Mesenchymal stem cell (in vitro differentiated cells and primary cell): Measurements from ENCODE around the gene ROBO1. TPM values are rescaled to one million over a fixed set of nuclear protein-coding genes. Genes with fewer than 3 reads are reported as not detected.

Experiments used
- DNase-seq: peaks from one replicate; pipeline ENCODE4 v3.0.0-alpha.2; 2013
- H2AFZ ChIP-seq: one replicate; pipeline ENCODE4 v1.6.1; 2013; ENCODE audit warnings: low read depth, mild to moderate bottlenecking, control low read depth, inconsistent platforms, low read length, moderate library complexity
- H2AK5ac ChIP-seq: 2 replicates; pipeline ENCODE4 v1.6.1; 2013; ENCODE audit warnings: low read length, moderate library complexity, mild to moderate bottlenecking, inconsistent platforms; ENCODE audit not compliant: severe bottlenecking
- H2BK120ac ChIP-seq: one replicate; pipeline ENCODE4 v1.6.1; 2013; ENCODE audit warnings: low read depth, mild to moderate bottlenecking, inconsistent platforms, low read length, moderate library complexity
- H2BK12ac ChIP-seq, 2 experiments: one replicate each; pipeline ENCODE4 v1.6.1; 2013; ENCODE audit warnings: inconsistent platforms in 2 of 2, low read length in 2 of 2, mild to moderate bottlenecking in 2 of 2, moderate library complexity in 2 of 2, control low read depth in 1 of 2
- H2BK15ac ChIP-seq: one replicate; pipeline ENCODE4 v1.6.1; 2013; ENCODE audit warnings: mild to moderate bottlenecking, low read depth, inconsistent platforms; ENCODE audit not compliant: poor library complexity, severe bottlenecking
- H2BK5ac ChIP-seq: 2 replicates; pipeline ENCODE4 v1.6.1; 2013; ENCODE audit warnings: low read depth, mild to moderate bottlenecking, low read length, control low read depth, inconsistent platforms; ENCODE audit not compliant: poor library complexity, severe bottlenecking
- H3K14ac ChIP-seq, 2 experiments: one replicate each; pipeline ENCODE4 v1.6.1; 2013; ENCODE audit warnings: inconsistent platforms in 2 of 2, low read length in 2 of 2, control low read depth in 1 of 2, mild to moderate bottlenecking in 1 of 2, moderate library complexity in 1 of 2
- H3K18ac ChIP-seq, 2 experiments: one replicate each; pipeline ENCODE4 v1.6.1; 2013; ENCODE audit warnings: inconsistent platforms in 2 of 2, low read length in 2 of 2, control low read depth in 1 of 2, low read depth in 1 of 2, mild to moderate bottlenecking in 1 of 2
- H3K23ac ChIP-seq, 2 experiments: one replicate each; pipeline ENCODE4 v1.6.1; 2013; ENCODE audit warnings: inconsistent platforms in 2 of 2, low read length in 2 of 2, mild to moderate bottlenecking in 2 of 2, moderate library complexity in 2 of 2, control low read depth in 1 of 2
- H3K27ac ChIP-seq: 2 replicates; pipeline ENCODE4 v1.5.1; 2013; ENCODE audit warnings: mild to moderate bottlenecking, moderate library complexity, low read length, control low read depth, inconsistent platforms; ENCODE audit not compliant: poor library complexity, severe bottlenecking
- H3K27me3 ChIP-seq, 2 experiments: 2 replicates each; pipeline versions ENCODE4 v1.6.1 to v1.7.0; 2013; ENCODE audit warnings: low read length in 2 of 2, mild to moderate bottlenecking in 2 of 2, moderate library complexity in 2 of 2, control low read depth in 1 of 2, inconsistent platforms in 1 of 2; ENCODE audit not compliant: control insufficient read depth in 1 of 2, insufficient read depth in 1 of 2
- H3K36me3 ChIP-seq, 2 experiments: 2 replicates each; pipeline versions ENCODE4 v1.6.1 to v1.7.0; 2013; ENCODE audit warnings: low read length in 2 of 2, control low read depth in 1 of 2, inconsistent platforms in 1 of 2, low read depth in 1 of 2, mild to moderate bottlenecking in 1 of 2; ENCODE audit not compliant: insufficient read depth in 2 of 2, control insufficient read depth in 1 of 2
- H3K4ac ChIP-seq, 2 experiments: one replicate each; pipeline ENCODE4 v1.6.1; 2013; ENCODE audit warnings: inconsistent platforms in 2 of 2, low read length in 2 of 2, mild to moderate bottlenecking in 2 of 2, moderate library complexity in 2 of 2, control low read depth in 1 of 2, low read depth in 1 of 2
- H3K4me1 ChIP-seq: 2 replicates; pipeline ENCODE4 v1.6.1; 2013; ENCODE audit warnings: low read depth, low read length, control low read depth; ENCODE audit not compliant: control insufficient read depth, insufficient read depth
- H3K4me2 ChIP-seq: 2 replicates; pipeline ENCODE4 v1.6.1; 2013; ENCODE audit warnings: low read length, mild to moderate bottlenecking, inconsistent platforms; ENCODE audit not compliant: poor library complexity, severe bottlenecking
- H3K4me3 ChIP-seq, 2 experiments: 2 replicates each; pipeline versions ENCODE4 v1.5.1 to v1.7.0; 2013; ENCODE audit warnings: low read length in 2 of 2, mild to moderate bottlenecking in 2 of 2, control low read depth in 1 of 2, low read depth in 1 of 2; ENCODE audit not compliant: insufficient read depth in 1 of 2
- H3K79me1 ChIP-seq: replicated peaks from 2 replicates; pipeline ENCODE4 v1.6.1; 2013; ENCODE audit warnings: mild to moderate bottlenecking, control low read depth, low read length, inconsistent platforms; ENCODE audit not compliant: poor library complexity, severe bottlenecking
- H3K9ac ChIP-seq: 2 replicates; pipeline ENCODE4 v1.7.0; 2013; ENCODE audit warnings: mild to moderate bottlenecking, low read length, moderate library complexity
- H3K9me3 ChIP-seq: 2 replicates; pipeline ENCODE4 v1.7.0; 2013; ENCODE audit warnings: mild to moderate bottlenecking, low read length; ENCODE audit not compliant: control insufficient read depth
- H4K8ac ChIP-seq: one replicate; pipeline ENCODE4 v1.6.1; 2013; ENCODE audit warnings: inconsistent platforms, mild to moderate bottlenecking, low read length, moderate library complexity
- H4K91ac ChIP-seq: one replicate; pipeline ENCODE4 v1.6.1; 2013; ENCODE audit warnings: mild to moderate bottlenecking, low read length, inconsistent platforms
- WGBS: methylation state at CpG from one replicate; pipeline ENCODE4 v1.1.7; 2013; ENCODE audit warnings: mixed read lengths; 5-methylcytosine and 5-hydroxymethylcytosine counted together
- small RNA-seq: library from polyadenylated mRNA; stranded (forward); fragments of <200 nt; extraction: miRNeasy Mini kit (QIAGEN cat#:217004); gene quantifications from one replicate; pipeline ENCODE3, GENCODE V24; 2013; ENCODE audit warnings: low read depth

The ROBO1 gene

GRCh38 chr3:78562328-78562727 is 1205.5 kb downstream of the ROBO1 start:
- Histone ChIP-seq H3K9ac (no peak overlapping the region), H3K79me1 (no peaks in the 10 kb centered on the region), H3K4me1 (no peaks in the 10 kb centered on the region), H2AFZ (no peak overlapping the region), H2BK120ac (no peak overlapping the region), H3K36me3 (no peaks in the 10 kb centered on the region), H3K23ac (no peak overlapping the region), H4K91ac (no peak overlapping the region), H2BK5ac (no peak overlapping the region), H3K4ac (no peak overlapping the region), H4K8ac (no peak overlapping the region), H3K27ac (no peak overlapping the region), H3K9me3 (peaks cover 3% of the 10 kb centered on the region), H3K14ac (no peak overlapping the region), H2BK12ac (no peak overlapping the region), H3K4me2 (no peak overlapping the region), H2AK5ac (no peak overlapping the region), H3K27me3 (no peaks in the 10 kb centered on the region), H2BK15ac (no peak overlapping the region), H3K4me3 (no peak overlapping the region), H3K18ac (no peak overlapping the region)
- DNase-seq, result no peak
- WGBS, result no CpG with 5 or more reads among the region's 1 CpG

Small RNAs within 50 kb of the gene (small RNA-seq; reads per million reads assigned to genes)
- gene MIR3923 (not detected), gene RN7SL751P (not detected)
